Vagina (tissue), 2 donors: ENCODE measurements around the gene FXYD1. TPM values are rescaled to one million over a fixed set of nuclear protein-coding genes. Genes with fewer than 3 reads are reported as not detected.
"Not testable (repeated sequence)": the region's sequence is repeated elsewhere in the genome, so short reads cannot be mapped to it uniquely, and the experiment has no call there.

ENCODE experiments used
- DNase-seq, 2 donors: peaks; one replicate each; pipeline ENCODE4 v3.0.0-alpha.2; 2017; ENCODE audit errors: extremely low spot score in 2 of 2
- H3K27ac ChIP-seq: fragments of 200-600 bp; sonication (generic); one replicate; pipeline ENCODE4 v1.5.1; 2019
- H3K27me3 ChIP-seq: fragments of 200-600 bp; sonication (generic); one replicate; pipeline ENCODE4 v1.5.1; 2019
- H3K36me3 ChIP-seq, 2 donors: fragments of 200-600 bp; sonication (generic); one replicate each; pipeline ENCODE4 v1.5.1; 2017 to 2019
- H3K4me1 ChIP-seq: fragments of 200-600 bp; sonication (generic); one replicate; pipeline ENCODE4 v1.5.1; 2019
- H3K4me3 ChIP-seq, 2 donors: fragments of 200-600 bp; sonication (generic); 1 replicate in 1 of 2; 2 replicates in 1 of 2; pipeline ENCODE4 v1.5.1; 2016 to 2019
- H3K9me3 ChIP-seq: fragments of 200-600 bp; sonication (generic); one replicate; pipeline ENCODE4 v1.5.1; 2019
- CTCF ChIP-seq, 3 experiments: fragments of 450-650 bp in 2 of 3; fragments of 200-600 bp in 1 of 3; sonication (generic) in 1 of 3; IDR thresholded peaks; one replicate each; pipeline ENCODE4 v1.5.1; 2017 to 2019; ENCODE audit warnings: antibody characterized with exemption in 3 of 3, mild to moderate bottlenecking in 2 of 3, moderate library complexity in 2 of 3
- POLR2A ChIP-seq, 2 donors: fragments of 450-650 bp; IDR thresholded peaks; one replicate each; pipeline ENCODE4 v1.6.1; 2017; ENCODE audit warnings: antibody characterized with exemption in 2 of 2, mild to moderate bottlenecking in 2 of 2, moderate library complexity in 2 of 2
- POLR2AphosphoS5 ChIP-seq, 2 donors: sonication (generic); formaldehyde crosslinking; IDR thresholded peaks; one replicate each; pipeline ENCODE4 v1.9.0; 2017; ENCODE audit warnings: antibody characterized with exemption in 2 of 2, mild to moderate bottlenecking in 2 of 2, low read depth in 1 of 2; ENCODE audit not compliant: insufficient read depth in 1 of 2
- intact Hi-C: fragments of 100-400 bp; cut with DNase I; formaldehyde crosslinking; loops from one replicate; pipeline ENCODE4 v1.15.1; 2023
- total RNA-seq: library from RNA; depleted of rRNA; stranded (reverse); fragments of >200 nt; gene quantifications from one replicate; pipeline ENCODE4 v1.2.3, GENCODE V29; 2016

FXYD1 gene
- total RNA-seq, 1 donor from 2014 or later, result 135 TPM

- intact Hi-C loops, result no loop called here
- TF ChIP-seq CTCF (IDR thresholded peaks at IDR 0.05) (no peak), POLR2AphosphoS5 (IDR thresholded peaks at IDR 0.05; ENCODE audit: insufficient read depth in 1 of 2, low read depth in 1 of 2) (no peak), POLR2A (IDR thresholded peaks at IDR 0.05) (no peak)
Observed at GRCh38 chr19:35099155-35099896, 39.3 kb upstream of the FXYD1 start.

GRCh38 chr19:35099897-35100275 is 38.7 kb upstream of the FXYD1 start:
- no peak for DNase-seq
- Histone ChIP-seq H3K9me3 (no peaks in the 10 kb centered on the region), H3K27ac (no peak overlapping the region), H3K27me3 (no peaks in the 10 kb centered on the region), H3K4me1 (no peaks in the 10 kb centered on the region), H3K4me3 (no peak overlapping the region), H3K36me3 (no peaks in the 10 kb centered on the region)
- no peak for TF ChIP-seq CTCF (IDR thresholded peaks at IDR 0.05)
- TF ChIP-seq POLR2AphosphoS5 (IDR thresholded peaks at IDR 0.05; ENCODE audit: insufficient read depth in 1 of 2, low read depth in 1 of 2), result no peak
- no peak for TF ChIP-seq POLR2A (IDR thresholded peaks at IDR 0.05)
- intact Hi-C loops, result no loop called here

More at GRCh38 chr19:35099155-35099896, 39.3 kb upstream of the FXYD1 start:
- H3K27ac ChIP-seq, result no peak overlapping the region
- no peak for DNase-seq
- no peaks in the 10 kb centered on the region for H3K4me1 ChIP-seq
- H3K4me3 ChIP-seq, result no peak overlapping the region
- no peaks in the 10 kb centered on the region for H3K36me3 ChIP-seq
- no peaks in the 10 kb centered on the region for H3K27me3 ChIP-seq
- no peaks in the 10 kb centered on the region for H3K9me3 ChIP-seq

GRCh38 chr19:35100588-35101533 is 37.8 kb upstream of the FXYD1 start:
- no peaks in the 10 kb centered on the region for H3K36me3 ChIP-seq
- TF ChIP-seq POLR2AphosphoS5 (IDR thresholded peaks at IDR 0.05; ENCODE audit: insufficient read depth in 1 of 2, low read depth in 1 of 2), result no peak
- no peak for TF ChIP-seq CTCF (IDR thresholded peaks at IDR 0.05)
- no peak for TF ChIP-seq POLR2A (IDR thresholded peaks at IDR 0.05)
- no peaks in the 10 kb centered on the region for H3K4me1 ChIP-seq
- H3K9me3 ChIP-seq, result no peaks in the 10 kb centered on the region
- no peaks in the 10 kb centered on the region for H3K27me3 ChIP-seq
- no peak overlapping the region for H3K27ac ChIP-seq
- intact Hi-C loops, result no loop called here
- H3K4me3 ChIP-seq, result no peak overlapping the region
- no peak for DNase-seq

GRCh38 chr19:35101949-35102348 is 36.7 kb upstream of the FXYD1 start:
- intact Hi-C loops, H3K4me1 ChIP-seq, H3K27me3 ChIP-seq, H3K27ac ChIP-seq, H3K9me3 ChIP-seq, DNase-seq, H3K4me3 ChIP-seq, H3K36me3 ChIP-seq: not testable (repeated sequence)

- H3K27me3 ChIP-seq, H3K36me3 ChIP-seq, H3K27ac ChIP-seq, intact Hi-C loops, H3K4me3 ChIP-seq, H3K9me3 ChIP-seq, H3K4me1 ChIP-seq, DNase-seq: not testable (repeated sequence)
Observed at GRCh38 chr19:35103614-35104013, 35.0 kb upstream of the FXYD1 start.

- no peak for DNase-seq
- Histone ChIP-seq H3K4me3 (no peak overlapping the region), H3K36me3 (no peaks in the 10 kb centered on the region), H3K27me3 (no peaks in the 10 kb centered on the region), H3K4me1 (no peaks in the 10 kb centered on the region), H3K27ac (no peak overlapping the region), H3K9me3 (no peaks in the 10 kb centered on the region)
- intact Hi-C loops, result no loop called here
- TF ChIP-seq POLR2AphosphoS5 (IDR thresholded peaks at IDR 0.05; ENCODE audit: insufficient read depth in 1 of 2, low read depth in 1 of 2), result no peak
- TF ChIP-seq CTCF (IDR thresholded peaks at IDR 0.05), result no peak
- no peak for TF ChIP-seq POLR2A (IDR thresholded peaks at IDR 0.05)
Observed at GRCh38 chr19:35104361-35104760, 34.3 kb upstream of the FXYD1 start.
